Measurements from ENCODE around the gene DSPP.

DNA sequence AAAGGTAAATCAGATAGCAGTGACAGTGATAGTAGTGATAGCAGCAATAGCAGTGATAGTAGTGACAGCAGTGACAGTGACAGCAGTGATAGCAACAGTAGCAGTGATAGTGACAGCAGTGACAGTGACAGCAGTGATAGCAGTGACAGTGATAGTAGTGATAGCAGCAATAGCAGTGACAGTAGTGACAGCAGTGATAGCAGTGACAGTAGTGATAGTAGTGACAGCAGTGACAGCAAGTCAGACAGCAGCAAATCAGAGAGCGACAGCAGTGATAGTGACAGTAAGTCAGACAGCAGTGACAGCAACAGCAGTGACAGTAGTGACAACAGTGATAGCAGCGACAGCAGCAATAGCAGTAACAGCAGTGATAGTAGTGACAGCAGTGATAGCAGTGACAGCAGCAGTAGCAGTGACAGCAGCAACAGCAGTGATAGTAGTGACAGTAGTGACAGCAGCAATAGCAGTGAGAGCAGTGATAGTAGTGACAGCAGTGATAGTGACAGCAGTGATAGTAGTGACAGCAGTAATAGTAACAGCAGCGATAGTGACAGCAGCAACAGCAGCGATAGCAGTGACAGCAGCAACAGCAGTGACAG lies 6.1 kb downstream of the DSPP start:
- TF ChIP-seq CTCF (IDR thresholded peaks at IDR 0.05 in 4 of 5, conservative IDR thresholded peaks at IDR 0.05 in 1 of 5), result no peak
- no peak for TF ChIP-seq POLR2A (IDR thresholded peaks at IDR 0.05)

Data from gastrocnemius medialis (tissue), 4 donors.